ENCODE measurements around the gene TP53BP2. TPM values are rescaled to one million over a fixed set of nuclear protein-coding genes. Genes with fewer than 3 reads are reported as not detected.
A peak's percentile ranks its signal among the peaks of the same experiment; 100 is the strongest.

Gene TP53BP2
- total RNA-seq, 6 experiments from 2014 or later: 13.7 to 46.4 (median 19.0) TPM

DNA sequence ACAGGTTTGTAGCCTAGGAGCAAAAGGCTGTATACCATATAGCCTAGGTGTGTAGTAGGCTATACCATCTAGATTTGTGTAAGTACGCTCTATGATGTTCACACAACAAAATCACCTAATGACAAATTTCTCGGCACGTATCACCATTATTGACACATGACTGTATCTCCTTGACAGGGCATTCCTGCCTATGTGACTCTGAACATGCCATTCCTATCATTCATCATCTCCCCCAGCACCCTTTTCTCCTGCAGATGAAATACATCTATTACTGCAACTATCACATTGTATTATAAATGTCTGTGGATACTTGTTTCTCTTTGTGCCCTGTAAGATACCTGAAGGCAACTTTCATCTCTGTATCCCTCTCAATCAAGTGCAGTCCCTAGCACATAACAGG lies 29.9 kb downstream of the TP53BP2 start:
- intact Hi-C loops (cut with DNase I): no loop called here
- H3K4me1 ChIP-seq: peaks cover 0 to 24% (median 5%) of the 10 kb centered on the region in 4 donors
- TF ChIP-seq, protein P1, sequence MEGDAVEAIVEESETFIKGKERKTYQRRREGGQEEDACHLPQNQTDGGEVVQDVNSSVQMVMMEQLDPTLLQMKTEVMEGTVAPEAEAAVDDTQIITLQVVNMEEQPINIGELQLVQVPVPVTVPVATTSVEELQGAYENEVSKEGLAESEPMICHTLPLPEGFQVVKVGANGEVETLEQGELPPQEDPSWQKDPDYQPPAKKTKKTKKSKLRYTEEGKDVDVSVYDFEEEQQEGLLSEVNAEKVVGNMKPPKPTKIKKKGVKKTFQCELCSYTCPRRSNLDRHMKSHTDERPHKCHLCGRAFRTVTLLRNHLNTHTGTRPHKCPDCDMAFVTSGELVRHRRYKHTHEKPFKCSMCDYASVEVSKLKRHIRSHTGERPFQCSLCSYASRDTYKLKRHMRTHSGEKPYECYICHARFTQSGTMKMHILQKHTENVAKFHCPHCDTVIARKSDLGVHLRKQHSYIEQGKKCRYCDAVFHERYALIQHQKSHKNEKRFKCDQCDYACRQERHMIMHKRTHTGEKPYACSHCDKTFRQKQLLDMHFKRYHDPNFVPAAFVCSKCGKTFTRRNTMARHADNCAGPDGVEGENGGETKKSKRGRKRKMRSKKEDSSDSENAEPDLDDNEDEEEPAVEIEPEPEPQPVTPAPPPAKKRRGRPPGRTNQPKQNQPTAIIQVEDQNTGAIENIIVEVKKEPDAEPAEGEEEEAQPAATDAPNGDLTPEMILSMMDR (IDR thresholded peaks at IDR 0.05): no peak
- no peak for TF ChIP-seq POLR2A (IDR thresholded peaks at IDR 0.05)
- DNase-seq (no peak), ATAC-seq (peak in 1 of 4 donors; percentile 29)
- WGBS (ENCODE audit: insufficient coverage, low coverage, low lambda C conversion rate, missing lambda C conversion rate): 100% methylated on average over 1 of the region's 3 CpGs
- H3K36me3 ChIP-seq: peaks cover 0 to 15% (median 0%) of the 10 kb centered on the region in 4 donors
- H3K9me3 ChIP-seq: no peaks in the 10 kb centered on the region
- H3K27me3 ChIP-seq: no peaks in the 10 kb centered on the region
- no peak overlapping the region for H3K4me3 ChIP-seq
- peak overlapping the region in 1 of 3 donors; percentile 75 for H3K27ac ChIP-seq

DNA sequence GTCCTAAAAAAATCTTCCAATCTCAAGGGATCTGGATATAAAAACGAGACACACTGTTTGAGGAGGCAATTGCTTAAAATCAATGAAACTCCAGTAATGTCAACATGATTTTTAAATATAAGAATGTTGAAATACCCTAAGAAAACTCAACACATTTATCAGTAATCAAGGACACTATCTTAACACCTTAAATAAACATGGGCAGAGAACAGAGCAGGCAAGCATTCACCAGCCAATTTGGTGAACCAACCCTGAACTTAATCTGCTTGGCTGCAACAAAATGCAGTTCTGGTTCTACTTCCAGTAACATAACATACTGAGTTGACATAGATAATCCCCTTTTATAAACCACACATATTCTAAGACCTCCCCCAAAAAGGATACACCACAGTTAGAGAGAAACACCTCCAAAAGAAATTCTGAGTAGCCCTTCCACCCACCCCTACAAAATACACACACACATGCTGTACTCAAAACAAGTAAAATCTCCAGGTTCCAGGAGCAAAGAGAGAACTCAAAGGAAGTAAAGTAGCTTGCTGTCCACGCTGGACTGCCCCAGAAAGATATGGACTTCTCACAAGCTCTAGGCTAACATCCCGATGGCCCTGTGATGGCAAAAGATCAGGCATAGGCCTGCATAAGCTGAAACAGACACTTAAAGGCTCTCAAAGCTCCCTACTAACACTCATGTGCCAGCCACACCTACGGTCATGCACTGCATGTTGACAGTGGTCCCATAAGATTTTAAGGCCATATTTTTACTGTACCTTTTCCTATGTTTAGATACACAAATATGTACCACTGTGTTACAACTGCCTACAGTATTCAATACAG lies 30.5 kb downstream of the TP53BP2 start:
- Histone ChIP-seq H3K27ac (peak overlapping the region in 2 of 3 donors; percentile 17 to 75), H3K4me1 (peaks cover 0 to 24% (median 5%) of the 10 kb centered on the region in 4 donors), H3K4me3 (no peak overlapping the region), H3K9me3 (no peaks in the 10 kb centered on the region), H3K36me3 (peaks cover 0 to 15% (median 0%) of the 10 kb centered on the region in 4 donors), H3K27me3 (no peaks in the 10 kb centered on the region)
- intact Hi-C loops (cut with DNase I): no loop called here
- TF ChIP-seq, protein P1 (IDR thresholded peaks at IDR 0.05): no peak
- TF ChIP-seq POLR2A (IDR thresholded peaks at IDR 0.05): no peak
- WGBS (ENCODE audit: insufficient coverage, low coverage, low lambda C conversion rate, missing lambda C conversion rate): 39% methylated on average over 4 of the region's 4 CpGs
- DNase-seq: no peak
- ATAC-seq: peak; percentile 58 to 83 (median 72)

DNA sequence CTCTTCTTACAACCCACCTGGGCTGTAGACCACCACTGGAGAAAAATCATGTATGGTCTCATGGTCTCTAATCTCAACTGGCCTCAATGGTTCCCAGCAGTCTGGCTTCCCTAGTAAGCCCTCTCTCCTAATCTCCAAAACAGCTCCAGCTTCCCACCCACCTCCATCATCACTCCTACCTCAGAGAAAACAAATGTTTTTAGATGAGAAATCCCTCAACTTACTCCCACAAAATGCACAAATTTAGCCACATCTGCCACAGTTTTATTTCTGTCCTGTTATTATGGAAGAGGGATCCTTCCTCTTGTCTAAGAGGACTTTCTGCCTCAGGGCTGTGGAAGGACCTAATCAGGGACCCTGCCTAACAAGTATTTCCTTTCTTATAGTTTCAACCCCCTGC lies 32.1 kb downstream of the TP53BP2 start:
- intact Hi-C loops (cut with DNase I): no loop called here
- Histone ChIP-seq H3K36me3 (peaks cover 0 to 15% (median 2%) of the 10 kb centered on the region in 4 donors), H3K27me3 (no peaks in the 10 kb centered on the region), H3K27ac (no peak overlapping the region), H3K4me3 (no peak overlapping the region), H3K4me1 (peaks cover 0 to 24% (median 5%) of the 10 kb centered on the region in 4 donors), H3K9me3 (no peaks in the 10 kb centered on the region)
- TF ChIP-seq, protein P1 (IDR thresholded peaks at IDR 0.05): no peak
- TF ChIP-seq POLR2A (IDR thresholded peaks at IDR 0.05): no peak
- no peak for ATAC-seq
- DNase-seq: no peak

DNA sequence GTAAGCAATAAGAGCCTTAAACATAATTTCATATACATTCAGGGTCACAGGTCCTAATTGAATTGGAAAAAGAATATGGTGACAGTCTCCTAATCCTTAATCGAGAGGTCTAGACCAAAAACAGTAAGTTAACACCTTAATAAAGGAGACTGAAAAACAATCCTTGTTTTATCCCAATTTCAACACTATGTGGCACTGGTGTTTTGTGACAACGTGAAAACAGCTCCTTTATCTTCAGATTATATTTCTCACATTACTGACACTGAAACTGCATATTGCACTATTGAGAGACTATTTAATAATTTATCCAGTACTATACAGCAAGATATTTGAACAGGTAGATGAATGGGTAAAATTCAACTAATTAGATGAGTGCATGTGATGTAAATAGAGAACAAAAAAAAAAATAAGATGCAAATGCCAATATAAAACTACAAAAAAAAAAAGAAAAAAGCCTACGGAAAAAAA lies 34.1 kb downstream of the TP53BP2 start:
- DNase-seq (no peak), ATAC-seq (peak; percentile 64 to 82 (median 70))
- no peak for TF ChIP-seq POLR2A (IDR thresholded peaks at IDR 0.05)
- TF ChIP-seq, protein P1 (IDR thresholded peaks at IDR 0.05): peak; percentile 49 to 61 (median 56)
- Histone ChIP-seq H3K4me3 (no peak overlapping the region), H3K4me1 (peaks cover 0 to 24% (median 5%) of the 10 kb centered on the region in 4 donors), H3K27me3 (no peaks in the 10 kb centered on the region), H3K9me3 (no peaks in the 10 kb centered on the region), H3K27ac (no peak overlapping the region), H3K36me3 (peaks cover 0 to 19% (median 2%) of the 10 kb centered on the region in 4 donors)
- intact Hi-C loops (cut with DNase I): no loop called here
- 32% methylated on average over 3 of the region's 3 CpGs for WGBS (ENCODE audit: insufficient coverage, low coverage, low lambda C conversion rate, missing lambda C conversion rate)
